ENCODE data around the gene LSS. TPM values are rescaled to one million over a fixed set of nuclear protein-coding genes. Genes with fewer than 3 reads are reported as not detected.

LSS gene
- total and polyA plus RNA-seq, 2 of the 4 experiments (the other 2 are of a cell fraction) = 43.4 to 58.1 TPM

DNA sequence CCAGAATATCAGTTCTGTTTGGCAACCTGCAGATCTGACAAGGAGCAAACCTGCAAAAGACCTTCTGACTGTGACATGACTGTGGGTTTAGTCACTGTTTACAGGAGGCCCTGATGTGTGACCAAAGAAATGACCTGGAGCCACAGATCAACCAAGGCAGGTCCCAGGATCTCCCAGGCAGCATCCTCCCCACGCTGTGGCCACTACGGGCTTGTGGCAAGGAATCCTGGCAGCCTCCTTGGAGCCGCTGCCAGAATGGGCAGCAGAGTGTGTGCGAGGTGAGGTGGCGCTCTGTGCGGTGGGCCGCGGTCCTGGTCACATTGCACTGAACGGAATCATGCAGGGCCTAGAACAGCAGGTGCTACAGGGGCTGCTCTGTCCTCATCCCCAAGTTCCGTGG lies 40.9 kb upstream of the LSS start:
- WGBS, 2 experiments (ENCODE audit: extremely low coverage in 2 of 2, insufficient read length in 1 of 2) = 96% methylated on average over 9 of the region's 10 CpGs; no CpG with 5 or more reads in 1 of the 2 experiments
- BruUV-seq (replicated peaks) = TSS peak; percentile 9
- no peak for TF ChIP-seq MXI1 (IDR thresholded peaks at IDR 0.05; ENCODE audit: borderline replicate concordance, low read depth, low read length)
- TF ChIP-seq BHLHE40 (IDR thresholded peaks at IDR 0.05; ENCODE audit: low read depth, low read length) = no peak
- TF ChIP-seq, protein P1, sequence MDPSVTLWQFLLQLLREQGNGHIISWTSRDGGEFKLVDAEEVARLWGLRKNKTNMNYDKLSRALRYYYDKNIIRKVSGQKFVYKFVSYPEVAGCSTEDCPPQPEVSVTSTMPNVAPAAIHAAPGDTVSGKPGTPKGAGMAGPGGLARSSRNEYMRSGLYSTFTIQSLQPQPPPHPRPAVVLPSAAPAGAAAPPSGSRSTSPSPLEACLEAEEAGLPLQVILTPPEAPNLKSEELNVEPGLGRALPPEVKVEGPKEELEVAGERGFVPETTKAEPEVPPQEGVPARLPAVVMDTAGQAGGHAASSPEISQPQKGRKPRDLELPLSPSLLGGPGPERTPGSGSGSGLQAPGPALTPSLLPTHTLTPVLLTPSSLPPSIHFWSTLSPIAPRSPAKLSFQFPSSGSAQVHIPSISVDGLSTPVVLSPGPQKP (IDR thresholded peaks at IDR 0.05; ENCODE audit: borderline replicate concordance, low read depth, low read length) = no peak
- TF ChIP-seq, protein P2, sequence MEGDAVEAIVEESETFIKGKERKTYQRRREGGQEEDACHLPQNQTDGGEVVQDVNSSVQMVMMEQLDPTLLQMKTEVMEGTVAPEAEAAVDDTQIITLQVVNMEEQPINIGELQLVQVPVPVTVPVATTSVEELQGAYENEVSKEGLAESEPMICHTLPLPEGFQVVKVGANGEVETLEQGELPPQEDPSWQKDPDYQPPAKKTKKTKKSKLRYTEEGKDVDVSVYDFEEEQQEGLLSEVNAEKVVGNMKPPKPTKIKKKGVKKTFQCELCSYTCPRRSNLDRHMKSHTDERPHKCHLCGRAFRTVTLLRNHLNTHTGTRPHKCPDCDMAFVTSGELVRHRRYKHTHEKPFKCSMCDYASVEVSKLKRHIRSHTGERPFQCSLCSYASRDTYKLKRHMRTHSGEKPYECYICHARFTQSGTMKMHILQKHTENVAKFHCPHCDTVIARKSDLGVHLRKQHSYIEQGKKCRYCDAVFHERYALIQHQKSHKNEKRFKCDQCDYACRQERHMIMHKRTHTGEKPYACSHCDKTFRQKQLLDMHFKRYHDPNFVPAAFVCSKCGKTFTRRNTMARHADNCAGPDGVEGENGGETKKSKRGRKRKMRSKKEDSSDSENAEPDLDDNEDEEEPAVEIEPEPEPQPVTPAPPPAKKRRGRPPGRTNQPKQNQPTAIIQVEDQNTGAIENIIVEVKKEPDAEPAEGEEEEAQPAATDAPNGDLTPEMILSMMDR (conservative IDR thresholded peaks at IDR 0.05; ENCODE audit: low read depth, low read length) = no peak
- no peak for TF ChIP-seq USF2 (IDR thresholded peaks at IDR 0.05; ENCODE audit: low read depth, low read length)
- TF ChIP-seq SMC3 (IDR thresholded peaks at IDR 0.05; ENCODE audit: low read depth, low read length) = no peak
- no peak for TF ChIP-seq NFE2L2 (IDR thresholded peaks at IDR 0.05; ENCODE audit: low read depth, low read length)
- no peak for TF ChIP-seq CHD1 (IDR thresholded peaks at IDR 0.05; ENCODE audit: low read depth, low read length)
- TF ChIP-seq POLR2A (IDR thresholded peaks at IDR 0.05; ENCODE audit: low read depth, low read length) = no peak
- TF ChIP-seq RAD21 (IDR thresholded peaks at IDR 0.05; ENCODE audit: low read length) = no peak
- TF ChIP-seq RCOR1 (IDR thresholded peaks at IDR 0.05; ENCODE audit: insufficient replicate concordance, low read length) = no peak
- no peak for TF ChIP-seq FOS (IDR thresholded peaks at IDR 0.05; ENCODE audit: low read depth, low read length)
- TF ChIP-seq MAZ (IDR thresholded peaks at IDR 0.05; ENCODE audit: borderline replicate concordance, low read depth, low read length) = no peak
- no peak for TF ChIP-seq CEBPB (IDR thresholded peaks at IDR 0.05; ENCODE audit: low read depth, low read length)
- no peak for TF ChIP-seq MAFK (IDR thresholded peaks at IDR 0.05; ENCODE audit: low read depth, low read length)
- no peak for TF ChIP-seq RFX5 (IDR thresholded peaks at IDR 0.05; ENCODE audit: low read depth, low read length)
- no peaks in the 10 kb centered on the region for H3K4me1 ChIP-seq (ENCODE audit: control insufficient read depth, insufficient read depth, low read length)
- dilution Hi-C loops (cut with HindIII; ENCODE audit: low sequenced_read_pairs, unreplicated experiment) (no loop called here), in situ Hi-C loops (cut with MboI; ENCODE audit: low sequenced_read_pairs) (no loop called here), intact Hi-C loops (cut with micrococcal nuclease) (no loop called here)
- DNase-seq = no peak
- H3K14ac ChIP-seq (replicated peaks; ENCODE audit: low read depth, low read length) = no peak overlapping the region
- H3K9ac ChIP-seq (ENCODE audit: low read depth, low read length) = no peak overlapping the region
- no peak overlapping the region for H2AK9ac ChIP-seq (replicated peaks; ENCODE audit: low read depth, low read length, poor library complexity)
- H3K36me3 ChIP-seq (ENCODE audit: control insufficient read depth, insufficient read depth, low read length) = peaks cover 81% of the 10 kb centered on the region
- H2BK15ac ChIP-seq (ENCODE audit: low read depth, low read length) = no peak overlapping the region
- no peak overlapping the region for H2BK5ac ChIP-seq (ENCODE audit: low read depth, low read length, poor library complexity, severe bottlenecking)
- CTCF ChIA-PET = no interaction called here
- no peak overlapping the region for H3K27ac ChIP-seq (ENCODE audit: insufficient read depth, low read length)
- H3K9me3 ChIP-seq (ENCODE audit: control insufficient read depth, insufficient read depth, low read length) = no peaks in the 10 kb centered on the region
- H3K4ac ChIP-seq (ENCODE audit: low read depth, low read length) = no peak overlapping the region
- no peak overlapping the region for H2BK120ac ChIP-seq (ENCODE audit: low read depth, low read length)
- H2AFZ ChIP-seq (replicated peaks; ENCODE audit: low read length, poor library complexity) = peak overlapping the region; percentile 23
- H3K4me3 ChIP-seq (ENCODE audit: insufficient read depth, low read depth, low read length) = no peak overlapping the region
- POLR2A ChIA-PET (ENCODE audit: unreplicated experiment) = no interaction called here
- H4K8ac ChIP-seq (ENCODE audit: low read depth in 2 of 2, low read length in 2 of 2) = no peak overlapping the region
- no peak overlapping the region for H3K18ac ChIP-seq (ENCODE audit: low read depth, low read length)
- H2BK20ac ChIP-seq (ENCODE audit: low read depth, low read length) = no peak overlapping the region
- H3K27me3 ChIP-seq (ENCODE audit: control insufficient read depth, insufficient read depth, low read length) = no peaks in the 10 kb centered on the region
- H3K56ac ChIP-seq (ENCODE audit: extremely low read depth, insufficient read depth, low read length) = no peak overlapping the region
- no peak overlapping the region for H4K5ac ChIP-seq (ENCODE audit: low read depth, low read length)
- H4K91ac ChIP-seq (ENCODE audit: insufficient read depth, low read depth, low read length) = no peak overlapping the region
- no peak overlapping the region for H3K23ac ChIP-seq (ENCODE audit: low read depth, low read length)
- no peak overlapping the region for H3K4me2 ChIP-seq (ENCODE audit: low read depth, low read length)
- peaks cover 7 to 34% of the 10 kb centered on the region in 2 experiments; a peak in 3 of 4 replicates for H3K79me1 ChIP-seq (ENCODE audit: low read depth in 1 of 2, low read length in 2 of 2)
- H3K9me1 ChIP-seq (ENCODE audit: insufficient read depth, low read length) = 0 out of 2 replicates have a peak, but pooled peaks cover 3% of the 10 kb centered on the region
- H4K20me1 ChIP-seq (ENCODE audit: insufficient read depth, low read length) = peaks cover 16% of the 10 kb centered on the region
- no peak for ATAC-seq (ENCODE audit: low read depth)
- no peak overlapping the region for H2AK5ac ChIP-seq (ENCODE audit: low read depth, low read length)
